Measurements from ENCODE around the gene FAM240A. TPM values are rescaled to one million over a fixed set of nuclear protein-coding genes. Genes with fewer than 3 reads are reported as not detected.

Gene FAM240A
- total and polyA plus RNA-seq, 2 donors (not counting 1 experiment from before 2014, with no cell fraction given): not detected

- Histone ChIP-seq H3K27me3 (ENCODE audit: control insufficient read depth, insufficient read depth, low read length) (no peaks in the 10 kb centered on the region), H2AFZ (ENCODE audit: low read length) (no peak overlapping the region), H3K79me2 (ENCODE audit: control insufficient read depth, insufficient read depth, low read length) (no peaks in the 10 kb centered on the region), H3K4me2 (ENCODE audit: extremely low read depth, insufficient read depth, low read length) (no peak overlapping the region), H3K9ac (ENCODE audit: insufficient read depth, low read length) (no peak overlapping the region), H3K4me3 (replicated peaks in 1 of 4; ENCODE audit: control extremely low read depth in 1 of 4, insufficient read depth in 1 of 4, low read depth in 3 of 4, low read length in 4 of 4) (no peak overlapping the region), H3K27ac (ENCODE audit: insufficient read depth, low read length) (no peak overlapping the region), H4K20me1 (ENCODE audit: control insufficient read depth, extremely low read depth, insufficient read depth, low read length) (no peaks in the 10 kb centered on the region), H3K4me1 (ENCODE audit: control insufficient read depth, extremely low read depth, insufficient read depth, low read length) (no peaks in the 10 kb centered on the region), H3K9me3 (ENCODE audit: control insufficient read depth, insufficient read depth, low read depth, low read length) (no peaks in the 10 kb centered on the region), H3K36me3 (ENCODE audit: control insufficient read depth, insufficient read depth, low read length) (no peaks in the 10 kb centered on the region)
- TF ChIP-seq EZH2 (IDR thresholded peaks at IDR 0.05; ENCODE audit: low read length, missing control alignments) (no peak), CTCF (conservative IDR thresholded peaks at IDR 0.05 in 1 of 2, IDR thresholded peaks at IDR 0.05 in 1 of 2; ENCODE audit: low read depth in 1 of 2, low read length in 2 of 2) (no peak)
- no peak for DNase-seq (ENCODE audit: low read depth in 2 of 2)
Measured at GRCh38 chr3:46573701-46574100, 38.6 kb upstream of the FAM240A start.

- no peak overlapping the region for H3K9ac ChIP-seq (ENCODE audit: insufficient read depth, low read length)
- no peaks in the 10 kb centered on the region for H3K4me1 ChIP-seq (ENCODE audit: control insufficient read depth, extremely low read depth, insufficient read depth, low read length)
- H3K4me2 ChIP-seq (ENCODE audit: extremely low read depth, insufficient read depth, low read length): no peak overlapping the region
- H3K36me3 ChIP-seq (ENCODE audit: control insufficient read depth, insufficient read depth, low read length): no peaks in the 10 kb centered on the region
- no peaks in the 10 kb centered on the region for H3K79me2 ChIP-seq (ENCODE audit: control insufficient read depth, insufficient read depth, low read length)
- no peak overlapping the region for H3K4me3 ChIP-seq (replicated peaks in 1 of 4; ENCODE audit: control extremely low read depth in 1 of 4, insufficient read depth in 1 of 4, low read depth in 3 of 4, low read length in 4 of 4)
- no peaks in the 10 kb centered on the region for H3K9me3 ChIP-seq (ENCODE audit: control insufficient read depth, insufficient read depth, low read depth, low read length)
- H3K27me3 ChIP-seq (ENCODE audit: control insufficient read depth, insufficient read depth, low read length): no peaks in the 10 kb centered on the region
- DNase-seq (ENCODE audit: low read depth in 2 of 2): no peak
- no peak overlapping the region for H2AFZ ChIP-seq (ENCODE audit: low read length)
- H4K20me1 ChIP-seq (ENCODE audit: control insufficient read depth, extremely low read depth, insufficient read depth, low read length): no peaks in the 10 kb centered on the region
- H3K27ac ChIP-seq (ENCODE audit: insufficient read depth, low read length): no peak overlapping the region
- TF ChIP-seq EZH2 (IDR thresholded peaks at IDR 0.05; ENCODE audit: low read length, missing control alignments): no peak
- TF ChIP-seq CTCF (conservative IDR thresholded peaks at IDR 0.05 in 1 of 2, IDR thresholded peaks at IDR 0.05 in 1 of 2; ENCODE audit: low read depth in 1 of 2, low read length in 2 of 2): no peak
Measured at GRCh38 chr3:46574243-46574646, 38.1 kb upstream of the FAM240A start.

GRCh38 chr3:46574881-46575576 is 37.3 kb upstream of the FAM240A start:
- Histone ChIP-seq H3K27me3 (ENCODE audit: control insufficient read depth, insufficient read depth, low read length) (no peaks in the 10 kb centered on the region), H3K79me2 (ENCODE audit: control insufficient read depth, insufficient read depth, low read length) (no peaks in the 10 kb centered on the region), H3K4me1 (ENCODE audit: control insufficient read depth, extremely low read depth, insufficient read depth, low read length) (no peaks in the 10 kb centered on the region), H3K4me3 (replicated peaks in 1 of 4; ENCODE audit: control extremely low read depth in 1 of 4, insufficient read depth in 1 of 4, low read depth in 3 of 4, low read length in 4 of 4) (no peak overlapping the region), H3K4me2 (ENCODE audit: extremely low read depth, insufficient read depth, low read length) (no peak overlapping the region), H2AFZ (ENCODE audit: low read length) (no peak overlapping the region), H3K27ac (ENCODE audit: insufficient read depth, low read length) (no peak overlapping the region), H3K36me3 (ENCODE audit: control insufficient read depth, insufficient read depth, low read length) (no peaks in the 10 kb centered on the region), H4K20me1 (ENCODE audit: control insufficient read depth, extremely low read depth, insufficient read depth, low read length) (no peaks in the 10 kb centered on the region), H3K9me3 (ENCODE audit: control insufficient read depth, insufficient read depth, low read depth, low read length) (no peaks in the 10 kb centered on the region), H3K9ac (ENCODE audit: insufficient read depth, low read length) (no peak overlapping the region)
- DNase-seq (ENCODE audit: low read depth in 2 of 2): no peak
- TF ChIP-seq EZH2 (IDR thresholded peaks at IDR 0.05; ENCODE audit: low read length, missing control alignments): no peak
- no peak for TF ChIP-seq CTCF (conservative IDR thresholded peaks at IDR 0.05 in 1 of 2, IDR thresholded peaks at IDR 0.05 in 1 of 2; ENCODE audit: low read depth in 1 of 2, low read length in 2 of 2)

Data from fibroblast of lung (primary cell).